CD4-positive, alpha-beta T cell (primary cell): ENCODE measurements around the gene OXNAD1. TPM values are rescaled to one million over a fixed set of nuclear protein-coding genes. Genes with fewer than 3 reads are reported as not detected.
A peak's percentile ranks its signal among the peaks of the same experiment; 100 is the strongest.

ENCODE experiments used
- ATAC-seq: fragments of 200-7000 bp; cut with Tn5 transposase; one replicate; pipeline ENCODE4 v1.10.0; 2022; ENCODE audit warnings: mild to moderate bottlenecking; ENCODE audit not compliant: poor library complexity
- CTCF ChIA-PET: fragments of 350-600 bp; sonication (Branson Sonifier 250); formaldehyde crosslinking; loops from one replicate; lab custom pipeline; 2021; ENCODE audit warnings: antibody characterized with exemption, inconsistent platforms; lab: Charles Lee
- POLR2A ChIA-PET: fragments of 350-600 bp; sonication (Branson Sonifier 250); formaldehyde crosslinking; loops from one replicate; lab custom pipeline; 2021; ENCODE audit warnings: antibody characterized with exemption, inconsistent platforms; lab: Charles Lee
- DNase-seq, 14 experiments: peaks; one replicate each; pipeline ENCODE4 v3.0.0-alpha.2; 2013 to 2020; ENCODE audit warnings: mixed read lengths in 2 of 14
- H3K27ac ChIP-seq, 2 donors: one replicate each; pipeline versions ENCODE4 v1.5.1 to v1.7.0; 2013; ENCODE audit warnings: low read length in 2 of 2, low read depth in 1 of 2, mild to moderate bottlenecking in 1 of 2
- H3K27me3 ChIP-seq, 2 experiments: 1 replicate in 1 of 2; 2 replicates in 1 of 2; pipeline versions ENCODE4 v1.6.1 to v1.7.0; 2013; ENCODE audit warnings: low read length in 2 of 2, control low read depth in 1 of 2, mild to moderate bottlenecking in 1 of 2, moderate library complexity in 1 of 2; ENCODE audit not compliant: insufficient read depth in 2 of 2, control insufficient read depth in 1 of 2
- H3K36me3 ChIP-seq: one replicate; pipeline ENCODE4 v1.6.1; 2013; ENCODE audit warnings: low read length, control low read depth; ENCODE audit not compliant: insufficient read depth
- H3K4me1 ChIP-seq: one replicate; pipeline ENCODE4 v1.6.1; 2013; ENCODE audit warnings: low read length, control low read depth; ENCODE audit not compliant: insufficient read depth
- H3K4me3 ChIP-seq: one replicate; pipeline ENCODE4 v1.5.1; 2013; ENCODE audit warnings: mild to moderate bottlenecking, low read length, moderate library complexity
- H3K9me3 ChIP-seq, 2 experiments: 1 replicate in 1 of 2; 2 replicates in 1 of 2; pipeline versions ENCODE4 v1.6.1 to v1.7.0; 2013; ENCODE audit warnings: low read length in 2 of 2, mild to moderate bottlenecking in 2 of 2, control low read depth in 1 of 2, moderate library complexity in 1 of 2; ENCODE audit not compliant: control insufficient read depth in 1 of 2, insufficient read depth in 1 of 2
- H3K27ac Mint-ChIP-seq: one replicate; pipeline ENCODE4 v1.8.0; 2020; ENCODE audit warnings: mixed read lengths
- H3K27me3 Mint-ChIP-seq: one replicate; pipeline ENCODE4 v1.8.0; 2021; ENCODE audit warnings: mixed read lengths
- H3K36me3 Mint-ChIP-seq: one replicate; pipeline ENCODE4 v1.8.0; 2021; ENCODE audit warnings: low read depth, mixed read lengths
- H3K4me1 Mint-ChIP-seq: one replicate; pipeline ENCODE4 v1.8.0; 2021; ENCODE audit warnings: low read depth, mixed read lengths
- H3K4me3 Mint-ChIP-seq: one replicate; pipeline ENCODE4 v1.8.0; 2020; ENCODE audit warnings: mild to moderate bottlenecking, mixed read lengths
- H3K9me3 Mint-ChIP-seq: one replicate; pipeline ENCODE4 v1.8.0; 2020; ENCODE audit warnings: mixed read lengths
- intact Hi-C, 2 experiments: fragments of 100-400 bp; cut with DNase I in 1 of 2; cut with micrococcal nuclease in 1 of 2; formaldehyde crosslinking; loops; one replicate each; pipeline versions ENCODE4 v1.15.1 to v1.9.0; 2023 to 2025; cut with DNase I, micrococcal nuclease
- total RNA-seq, 174 experiments: library from RNA in 2 of 174; stranded (reverse) in 2 of 174; gene quantifications; one replicate each; pipeline ENCODE4 v1.2.3 and lab custom pipeline; 2021 to 2026
- TF ChIP-seq, protein P1 (sequence below): fragments of 200-600 bp; IDR thresholded peaks from one replicate; pipeline ENCODE4 v1.8.0; 2022; ENCODE audit warnings: antibody characterized with exemption, mild to moderate bottlenecking

Gene OXNAD1
- total RNA-seq, 2 experiments from 2014 or later: 135 TPM

DNA sequence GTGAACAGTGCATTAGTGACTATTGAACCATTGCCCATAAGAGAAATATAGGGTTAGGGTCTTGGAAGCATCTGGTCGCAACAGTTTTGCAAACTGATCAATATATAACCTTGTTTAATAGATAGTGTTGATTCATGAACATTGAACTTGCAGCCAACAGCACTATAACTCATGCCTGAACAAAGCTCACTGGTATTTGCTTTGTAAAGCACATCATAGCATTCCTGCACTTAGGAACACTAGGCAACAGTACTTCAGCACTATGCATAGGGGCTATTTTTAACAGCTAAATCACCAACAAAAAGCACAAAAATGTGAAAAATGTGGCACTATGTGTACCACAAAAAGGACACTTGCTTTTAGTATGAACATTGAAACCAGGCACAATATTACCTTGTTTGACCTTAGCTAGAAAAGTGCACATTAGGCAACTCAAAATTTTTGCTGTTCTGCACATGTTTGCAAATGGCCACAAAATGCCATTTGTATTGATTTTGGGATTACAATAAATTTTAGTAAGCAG, 68.0 kb downstream of the OXNAD1 start:
- ATAC-seq: no peak
- Mint-ChIP-seq H3K4me3 (no peak overlapping the region), H3K36me3 (peaks cover 91% of the 10 kb centered on the region), H3K27ac (peak overlapping the region; percentile 82), H3K9me3 (peaks cover 12% of the 10 kb centered on the region), H3K27me3 (no peaks in the 10 kb centered on the region), H3K4me1 (peaks cover 50% of the 10 kb centered on the region)
- POLR2A ChIA-PET: interaction anchor here (1.0 to 1.2 kb wide), 3 partner anchors 10 to 47 kb away, joined by 3 read pairs; no protein-coding TSS in a partner anchor
- CTCF ChIA-PET: interaction anchor here (0.6 to 0.8 kb wide), 2 partner anchors 14 to 65 kb away, joined by 3 to 4 read pairs; no protein-coding TSS in a partner anchor
- intact Hi-C loops: loop anchor here in 1 of 2 experiments (5.0 kb wide), 1 partner anchor 214 kb away; no protein-coding TSS in a partner anchor
- Histone ChIP-seq H3K36me3 (peaks cover 83% of the 10 kb centered on the region), H3K9me3 (peaks cover 7 to 18% of the 10 kb centered on the region in 2 experiments), H3K27ac (no peak overlapping the region), H3K4me3 (no peak overlapping the region), H3K4me1 (peaks cover 17% of the 10 kb centered on the region), H3K27me3 (no peaks in the 10 kb centered on the region)
- TF ChIP-seq, protein P1, sequence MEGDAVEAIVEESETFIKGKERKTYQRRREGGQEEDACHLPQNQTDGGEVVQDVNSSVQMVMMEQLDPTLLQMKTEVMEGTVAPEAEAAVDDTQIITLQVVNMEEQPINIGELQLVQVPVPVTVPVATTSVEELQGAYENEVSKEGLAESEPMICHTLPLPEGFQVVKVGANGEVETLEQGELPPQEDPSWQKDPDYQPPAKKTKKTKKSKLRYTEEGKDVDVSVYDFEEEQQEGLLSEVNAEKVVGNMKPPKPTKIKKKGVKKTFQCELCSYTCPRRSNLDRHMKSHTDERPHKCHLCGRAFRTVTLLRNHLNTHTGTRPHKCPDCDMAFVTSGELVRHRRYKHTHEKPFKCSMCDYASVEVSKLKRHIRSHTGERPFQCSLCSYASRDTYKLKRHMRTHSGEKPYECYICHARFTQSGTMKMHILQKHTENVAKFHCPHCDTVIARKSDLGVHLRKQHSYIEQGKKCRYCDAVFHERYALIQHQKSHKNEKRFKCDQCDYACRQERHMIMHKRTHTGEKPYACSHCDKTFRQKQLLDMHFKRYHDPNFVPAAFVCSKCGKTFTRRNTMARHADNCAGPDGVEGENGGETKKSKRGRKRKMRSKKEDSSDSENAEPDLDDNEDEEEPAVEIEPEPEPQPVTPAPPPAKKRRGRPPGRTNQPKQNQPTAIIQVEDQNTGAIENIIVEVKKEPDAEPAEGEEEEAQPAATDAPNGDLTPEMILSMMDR: no peak
- no peak for DNase-seq

DNA sequence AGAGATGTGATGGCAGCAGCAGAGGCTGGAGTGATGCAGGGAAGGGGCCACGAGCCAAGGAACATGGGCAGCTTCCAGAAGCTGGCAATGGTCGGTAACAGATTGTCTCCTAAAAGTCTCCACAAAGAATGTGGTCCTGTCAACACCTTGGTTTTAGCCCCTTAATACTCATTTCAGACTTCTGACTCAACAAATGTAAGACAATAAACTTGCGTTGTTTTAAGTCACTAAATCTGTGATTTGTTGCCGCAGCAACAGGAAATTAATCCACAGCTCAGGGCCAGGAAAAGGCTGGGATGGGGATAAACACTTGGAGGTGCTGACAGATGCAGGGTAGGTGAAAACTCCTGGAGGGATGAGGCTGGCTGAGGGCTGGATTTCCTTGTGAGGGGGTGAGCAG, 69.9 kb downstream of the OXNAD1 start:
- no peaks in the 10 kb centered on the region for H3K27me3 Mint-ChIP-seq
- DNase-seq: no peak
- intact Hi-C loops: loop anchor here (5.0 kb wide), 2 partner anchors 37 to 212 kb away; no protein-coding TSS in a partner anchor
- no peak overlapping the region for H3K27ac ChIP-seq
- H3K9me3 Mint-ChIP-seq: peaks cover 12% of the 10 kb centered on the region
- no peak overlapping the region for H3K4me3 Mint-ChIP-seq
- peaks cover 0 to 18% of the 10 kb centered on the region in 2 experiments for H3K9me3 ChIP-seq
- POLR2A ChIA-PET: interaction anchor here (1.0 kb wide), 1 partner anchor 44 kb away, joined by 3 read pairs; no protein-coding TSS in a partner anchor
- peaks cover 91% of the 10 kb centered on the region for H3K36me3 Mint-ChIP-seq
- H3K36me3 ChIP-seq: peaks cover 71% of the 10 kb centered on the region
- H3K4me1 ChIP-seq: peaks cover 32% of the 10 kb centered on the region
- H3K4me3 ChIP-seq: no peak overlapping the region
- no peaks in the 10 kb centered on the region for H3K27me3 ChIP-seq
- H3K27ac Mint-ChIP-seq: peak overlapping the region; percentile 82
- TF ChIP-seq, protein P1: no peak
- CTCF ChIA-PET: interaction anchor here (0.6 to 1.6 kb wide), 3 partner anchors 40 to 48 kb away, joined by 3 to 4 read pairs (median 3); no protein-coding TSS in a partner anchor
- H3K4me1 Mint-ChIP-seq: peaks cover 69% of the 10 kb centered on the region
- no peak for ATAC-seq

DNA sequence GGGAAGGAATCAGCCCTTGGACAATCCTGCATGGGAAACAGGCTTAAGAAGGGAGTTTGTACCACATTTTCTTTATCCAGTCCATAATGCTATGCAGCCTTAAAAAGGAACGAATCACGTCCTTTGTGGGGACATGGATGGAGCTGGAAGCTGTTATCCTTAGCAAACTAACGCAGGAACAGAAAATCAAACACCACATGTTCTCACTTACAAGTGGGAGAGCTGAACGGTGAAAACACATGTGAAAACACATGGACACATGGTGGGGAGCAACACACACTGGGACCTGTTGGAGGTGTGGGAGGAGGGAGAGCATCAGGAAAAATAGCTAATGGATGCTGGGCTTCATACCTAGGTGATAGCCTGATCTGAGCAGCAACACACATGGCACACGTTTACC, 70.3 kb downstream of the OXNAD1 start:
- POLR2A ChIA-PET: no interaction called here
- H3K4me3 Mint-ChIP-seq: no peak overlapping the region
- peaks cover 91% of the 10 kb centered on the region for H3K36me3 Mint-ChIP-seq

More for the DNA sequence above, 70.3 kb downstream of the OXNAD1 start:
- Histone ChIP-seq H3K4me1 (peaks cover 36% of the 10 kb centered on the region), H3K9me3 (peaks cover 0 to 16% of the 10 kb centered on the region in 2 experiments), H3K27ac (no peak overlapping the region), H3K36me3 (peaks cover 67% of the 10 kb centered on the region), H3K4me3 (no peak overlapping the region), H3K27me3 (no peaks in the 10 kb centered on the region)
- Mint-ChIP-seq H3K9me3 (peaks cover 12% of the 10 kb centered on the region), H3K27ac (peak overlapping the region; percentile 82), H3K4me1 (peaks cover 70% of the 10 kb centered on the region), H3K27me3 (no peaks in the 10 kb centered on the region)
- no peak for ATAC-seq
- CTCF ChIA-PET: interaction anchor here (1.4 to 1.6 kb wide), 2 partner anchors 40 to 45 kb away, joined by 3 to 4 read pairs; no protein-coding TSS in a partner anchor
- intact Hi-C loops: loop anchor here in 1 of 2 experiments (5.0 kb wide), 1 partner anchor 37 kb away; no protein-coding TSS in a partner anchor
- TF ChIP-seq, protein P1: no peak
- peak in 1 of 14 experiments; percentile 3 for DNase-seq
